CD4-positive, alpha-beta T cell treated with Interleukin-2 at 100 ng/mL for 4 hours (primary cell): ENCODE results near the gene ZDHHC14.
"Not testable (repeated sequence)": the region's sequence is repeated elsewhere in the genome, so short reads cannot be mapped to it uniquely, and the experiment has no call there.

ENCODE experiments used
- DNase-seq: peaks from one replicate; pipeline ENCODE4 v3.0.0-alpha.2; 2020; ENCODE audit warnings: low spot score

Gene ZDHHC14

GRCh38 chr6:157406661-157407060 lies 25.7 kb downstream of the ZDHHC14 start:
- no peak for DNase-seq

GRCh38 chr6:157407646-157408045 lies 26.7 kb downstream of the ZDHHC14 start:
- no peak for DNase-seq

GRCh38 chr6:157408427-157408826 lies 27.4 kb downstream of the ZDHHC14 start:
- DNase-seq: not testable (repeated sequence)

- DNase-seq: no peak
Observed at GRCh38 chr6:157410045-157410444, 29.1 kb downstream of the ZDHHC14 start.

- no peak for DNase-seq
Observed at GRCh38 chr6:157411368-157411767, 30.4 kb downstream of the ZDHHC14 start.

GRCh38 chr6:157412791-157413190 lies 31.8 kb downstream of the ZDHHC14 start:
- no peak for DNase-seq

- no peak for DNase-seq
Observed at GRCh38 chr6:157420497-157420896, 39.5 kb downstream of the ZDHHC14 start.

GRCh38 chr6:157424491-157425020 lies 43.6 kb downstream of the ZDHHC14 start:
- DNase-seq: no peak

GRCh38 chr6:157427969-157428368 lies 47.0 kb downstream of the ZDHHC14 start:
- no peak for DNase-seq

GRCh38 chr6:157428427-157429202 lies 47.6 kb downstream of the ZDHHC14 start:
- DNase-seq: no peak

- DNase-seq: no peak
Observed at GRCh38 chr6:157429248-157429647, 48.3 kb downstream of the ZDHHC14 start.

GRCh38 chr6:157430834-157431233 lies 49.8 kb downstream of the ZDHHC14 start:
- no peak for DNase-seq

- no peak for DNase-seq
Observed at GRCh38 chr6:157432231-157432891, 51.4 kb downstream of the ZDHHC14 start.

- no peak for DNase-seq
Observed at GRCh38 chr6:157432892-157433265, 51.9 kb downstream of the ZDHHC14 start.

- no peak for DNase-seq
Observed at GRCh38 chr6:157433678-157434081, 52.7 kb downstream of the ZDHHC14 start.

GRCh38 chr6:157434349-157435033 lies 53.5 kb downstream of the ZDHHC14 start:
- DNase-seq: no peak

- DNase-seq: no peak
Observed at GRCh38 chr6:157436219-157436943, 55.4 kb downstream of the ZDHHC14 start.

- no peak for DNase-seq
Observed at GRCh38 chr6:157436944-157437336, 56.0 kb downstream of the ZDHHC14 start.

- no peak for DNase-seq
Observed at GRCh38 chr6:157438611-157439111, 57.7 kb downstream of the ZDHHC14 start.

- DNase-seq: no peak
Observed at GRCh38 chr6:157440171-157440570, 59.2 kb downstream of the ZDHHC14 start.

GRCh38 chr6:157442291-157442690 lies 61.3 kb downstream of the ZDHHC14 start:
- DNase-seq: no peak
